ENCODE results near the gene UBIAD1. TPM values are rescaled to one million over a fixed set of nuclear protein-coding genes. Genes with fewer than 3 reads are reported as not detected.

The UBIAD1 gene
- total and polyA plus RNA-seq, 2 of the 4 experiments (the other 2 are of a cell fraction), result 6.3 to 9.5 TPM

GRCh38 chr1:11331036-11331944 lies 58.3 kb downstream of the UBIAD1 start (continued):
- no peak for TF ChIP-seq FOS (IDR thresholded peaks at IDR 0.05; ENCODE audit: low read depth, low read length)

- no peaks in the 10 kb centered on the region for H3K9me3 ChIP-seq (ENCODE audit: control insufficient read depth, insufficient read depth, low read length)
- no peak overlapping the region for H4K91ac ChIP-seq (ENCODE audit: insufficient read depth, low read depth, low read length)
- no peak overlapping the region for H4K5ac ChIP-seq (ENCODE audit: low read depth, low read length)
- no peaks in the 10 kb centered on the region for H3K4me1 ChIP-seq (ENCODE audit: control insufficient read depth, insufficient read depth, low read length)
- H3K27me3 ChIP-seq (ENCODE audit: control insufficient read depth, insufficient read depth, low read length), result peaks cover 18% of the 10 kb centered on the region
- H2AK9ac ChIP-seq (replicated peaks; ENCODE audit: low read depth, low read length, poor library complexity), result no peak overlapping the region
- no peak overlapping the region for H2BK5ac ChIP-seq (ENCODE audit: low read depth, low read length, poor library complexity, severe bottlenecking)
- H3K56ac ChIP-seq (ENCODE audit: extremely low read depth, insufficient read depth, low read length), result no peak overlapping the region
- no peak overlapping the region for H2BK20ac ChIP-seq (ENCODE audit: low read depth, low read length)
- no peaks in the 10 kb centered on the region for H3K79me1 ChIP-seq (ENCODE audit: low read depth in 1 of 2, low read length in 2 of 2)
- H3K14ac ChIP-seq (replicated peaks; ENCODE audit: low read depth, low read length), result no peak overlapping the region
- no peak for TF ChIP-seq CEBPB (IDR thresholded peaks at IDR 0.05; ENCODE audit: low read depth, low read length)
- no peak for TF ChIP-seq MAZ (IDR thresholded peaks at IDR 0.05; ENCODE audit: borderline replicate concordance, low read depth, low read length)
- TF ChIP-seq CTCF (conservative IDR thresholded peaks at IDR 0.05; ENCODE audit: low read depth, low read length), result no peak
- no peak for TF ChIP-seq NFE2L2 (IDR thresholded peaks at IDR 0.05; ENCODE audit: low read depth, low read length)
- no peak for TF ChIP-seq POLR2A (IDR thresholded peaks at IDR 0.05; ENCODE audit: low read depth, low read length)
- TF ChIP-seq RCOR1 (IDR thresholded peaks at IDR 0.05; ENCODE audit: insufficient replicate concordance, low read length), result no peak
- no peak for TF ChIP-seq FOS (IDR thresholded peaks at IDR 0.05; ENCODE audit: low read depth, low read length)
- TF ChIP-seq BHLHE40 (IDR thresholded peaks at IDR 0.05; ENCODE audit: low read depth, low read length), result no peak
- no peak for TF ChIP-seq MXI1 (IDR thresholded peaks at IDR 0.05; ENCODE audit: borderline replicate concordance, low read depth, low read length)
- TF ChIP-seq RAD21 (IDR thresholded peaks at IDR 0.05; ENCODE audit: low read length), result no peak
- TF ChIP-seq USF2 (IDR thresholded peaks at IDR 0.05; ENCODE audit: low read depth, low read length), result no peak
- no peak for TF ChIP-seq CHD1 (IDR thresholded peaks at IDR 0.05; ENCODE audit: low read depth, low read length)
- POLR2A ChIA-PET (ENCODE audit: unreplicated experiment), result no interaction called here
- no peaks in the 10 kb centered on the region for H3K9me1 ChIP-seq (ENCODE audit: insufficient read depth, low read length)
- no peak overlapping the region for H3K27ac ChIP-seq (ENCODE audit: insufficient read depth, low read length)
- H4K20me1 ChIP-seq (ENCODE audit: insufficient read depth, low read length), result no peaks in the 10 kb centered on the region
- no peak overlapping the region for H3K18ac ChIP-seq (ENCODE audit: low read depth, low read length)
- dilution Hi-C loops (cut with HindIII; ENCODE audit: low sequenced_read_pairs, unreplicated experiment), result no loop called here
- H2BK15ac ChIP-seq (ENCODE audit: low read depth, low read length), result no peak overlapping the region
- BruUV-seq (replicated peaks), result no TSS peak
- CTCF ChIA-PET, result no interaction called here
- H3K4ac ChIP-seq (ENCODE audit: low read depth, low read length), result no peak overlapping the region
- H2AK5ac ChIP-seq (ENCODE audit: low read depth, low read length), result no peak overlapping the region
- H3K9ac ChIP-seq (ENCODE audit: low read depth, low read length), result no peak overlapping the region
- H3K4me2 ChIP-seq (ENCODE audit: low read depth, low read length), result no peak overlapping the region
- H2AFZ ChIP-seq (replicated peaks; ENCODE audit: low read length, poor library complexity), result no peak overlapping the region
- H3K4me3 ChIP-seq (ENCODE audit: insufficient read depth, low read depth, low read length), result no peak overlapping the region
- in situ Hi-C loops (cut with MboI; ENCODE audit: low sequenced_read_pairs), result no loop called here
- no peak for ATAC-seq (ENCODE audit: low read depth)
- intact Hi-C loops (cut with micrococcal nuclease), result no loop called here
- H3K36me3 ChIP-seq (ENCODE audit: control insufficient read depth, insufficient read depth, low read length), result no peaks in the 10 kb centered on the region
- no peak overlapping the region for H2BK120ac ChIP-seq (ENCODE audit: low read depth, low read length)
- H4K8ac ChIP-seq (ENCODE audit: low read depth in 2 of 2, low read length in 2 of 2), result no peak overlapping the region
- DNase-seq, result no peak
- H3K23ac ChIP-seq (ENCODE audit: low read depth, low read length), result no peak overlapping the region
- no CpG with 5 or more reads among the region's 13 CpGs for WGBS, 2 experiments (ENCODE audit: extremely low coverage in 2 of 2, insufficient read length in 1 of 2)
These were observed 59.0 kb downstream of the UBIAD1 start for GRCh38 chr1:11331945-11332546.
